ENCODE measurements around the gene AHSA1.
A peak's percentile ranks its signal among the peaks of the same experiment; 100 is the strongest.

DNA sequence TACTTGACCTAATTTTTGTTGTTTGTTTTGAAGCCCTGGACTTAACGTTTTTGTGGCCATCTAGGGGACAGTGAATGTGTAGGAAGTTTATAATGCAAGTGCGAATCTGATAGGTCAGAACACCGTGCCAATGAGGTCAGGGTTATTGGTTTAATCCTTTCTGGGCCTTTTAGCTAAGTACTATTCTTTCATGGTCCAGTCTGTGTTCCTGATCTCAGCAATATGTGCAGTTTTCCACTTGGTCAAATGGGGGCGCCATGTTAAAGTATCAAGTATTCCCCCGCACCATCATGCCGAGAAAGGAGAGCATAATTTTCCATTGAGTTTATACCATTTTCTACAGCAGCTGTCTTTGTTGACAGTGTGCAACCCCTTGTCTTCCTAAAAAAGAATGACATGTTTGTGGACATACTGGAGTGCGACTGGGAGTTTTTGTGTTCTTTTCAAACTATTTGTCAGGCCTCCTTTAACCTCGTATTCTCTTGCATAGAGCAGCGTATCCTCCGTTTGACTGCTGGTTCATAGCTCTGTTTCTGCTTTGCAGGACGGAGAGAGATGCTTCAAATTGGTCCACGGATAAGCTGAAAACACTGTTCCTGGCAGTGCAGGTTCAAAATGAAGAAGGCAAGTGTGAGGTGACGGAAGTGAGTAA lies 1.3 kb downstream of the AHSA1 start:
- TF ChIP-seq CTCF (IDR thresholded peaks at IDR 0.05) (peak; percentile 41 to 74 (median 60)), POLR2A (IDR thresholded peaks at IDR 0.05) (no peak)
